Measurements from ENCODE around the gene NEURL1B.
"Not testable (repeated sequence)": the region's sequence is repeated elsewhere in the genome, so short reads cannot be mapped to it uniquely, and the experiment has no call there.

The NEURL1B gene

GRCh38 chr5:172676914-172677475 lies 35.9 kb downstream of the NEURL1B start:
- no peak for DNase-seq (ENCODE audit: low read depth, low spot score)

GRCh38 chr5:172678362-172678874 lies 37.4 kb downstream of the NEURL1B start:
- DNase-seq (ENCODE audit: low read depth, low spot score), result not testable (repeated sequence)

- DNase-seq (ENCODE audit: low read depth, low spot score), result peak; percentile 52
Measured at GRCh38 chr5:172678902-172679301, 37.8 kb downstream of the NEURL1B start.

GRCh38 chr5:172679628-172680212 lies 38.7 kb downstream of the NEURL1B start:
- DNase-seq (ENCODE audit: low read depth, low spot score), result no peak

GRCh38 chr5:172680921-172681320 lies 39.9 kb downstream of the NEURL1B start:
- DNase-seq (ENCODE audit: low read depth, low spot score), result no peak

- no peak for DNase-seq (ENCODE audit: low read depth, low spot score)
Measured at GRCh38 chr5:172681421-172681820, 40.4 kb downstream of the NEURL1B start.

- DNase-seq (ENCODE audit: low read depth, low spot score), result no peak
Measured at GRCh38 chr5:172683264-172683644, 42.2 kb downstream of the NEURL1B start.

GRCh38 chr5:172683645-172684471 lies 42.8 kb downstream of the NEURL1B start:
- peak; percentile 46 for DNase-seq (ENCODE audit: low read depth, low spot score)

- no peak for DNase-seq (ENCODE audit: low read depth, low spot score)
Measured at GRCh38 chr5:172685091-172685490, 44.0 kb downstream of the NEURL1B start.

- DNase-seq (ENCODE audit: low read depth, low spot score), result peak; percentile 28
Measured at GRCh38 chr5:172686111-172686510, 45.0 kb downstream of the NEURL1B start.

GRCh38 chr5:172686539-172687390 lies 45.7 kb downstream of the NEURL1B start:
- no peak for DNase-seq (ENCODE audit: low read depth, low spot score)

GRCh38 chr5:172687940-172688339 lies 46.9 kb downstream of the NEURL1B start:
- no peak for DNase-seq (ENCODE audit: low read depth, low spot score)

GRCh38 chr5:172688349-172689217 lies 47.5 kb downstream of the NEURL1B start:
- DNase-seq (ENCODE audit: low read depth, low spot score), result no peak

- DNase-seq (ENCODE audit: low read depth, low spot score), result no peak
Measured at GRCh38 chr5:172689218-172689572, 48.1 kb downstream of the NEURL1B start.

- no peak for DNase-seq (ENCODE audit: low read depth, low spot score)
Measured at GRCh38 chr5:172689801-172690200, 48.7 kb downstream of the NEURL1B start.

- no peak for DNase-seq (ENCODE audit: low read depth, low spot score)
Measured at GRCh38 chr5:172690258-172691075, 49.4 kb downstream of the NEURL1B start.

- no peak for DNase-seq (ENCODE audit: low read depth, low spot score)
Measured at GRCh38 chr5:172691886-172692285, 50.8 kb downstream of the NEURL1B start.

- no peak for DNase-seq (ENCODE audit: low read depth, low spot score)
Measured at GRCh38 chr5:172692451-172692850, 51.4 kb downstream of the NEURL1B start.

GRCh38 chr5:172692981-172693380 lies 51.9 kb downstream of the NEURL1B start:
- DNase-seq (ENCODE audit: low read depth, low spot score), result peak; percentile 31

- no peak for DNase-seq (ENCODE audit: low read depth, low spot score)
Measured at GRCh38 chr5:172694061-172694460, 53.0 kb downstream of the NEURL1B start.

All from astrocyte of the hippocampus (primary cell).